H9 (cell line): ENCODE measurements around the gene CATSPER1. TPM values are rescaled to one million over a fixed set of nuclear protein-coding genes. Genes with fewer than 3 reads are reported as not detected.

Experiments
- DNase-seq: peaks from one replicate; pipeline ENCODE4 v3.0.0-alpha.2; 2017
- H2AFZ ChIP-seq: one replicate; pipeline ENCODE4 v1.6.1; 2013; ENCODE audit warnings: mild to moderate bottlenecking, low read length, control low read depth, moderate library complexity
- H2AK5ac ChIP-seq: 2 replicates; pipeline ENCODE4 v1.6.1; 2013; ENCODE audit warnings: low read length, control low read depth, mixed read lengths; ENCODE audit not compliant: insufficient read length
- H2BK120ac ChIP-seq: one replicate; pipeline ENCODE4 v1.6.1; 2013; ENCODE audit warnings: low read depth, mild to moderate bottlenecking, low read length, control low read depth, inconsistent platforms; ENCODE audit not compliant: poor library complexity, severe bottlenecking
- H2BK12ac ChIP-seq: 2 replicates; pipeline ENCODE4 v1.6.1; 2013; ENCODE audit warnings: low read length, control low read depth, mixed read lengths, low read depth; ENCODE audit not compliant: insufficient read length
- H2BK15ac ChIP-seq: 2 replicates; pipeline ENCODE4 v1.6.1; 2013; ENCODE audit warnings: low read depth, low read length, control low read depth
- H2BK20ac ChIP-seq: one replicate; pipeline ENCODE4 v1.6.1; 2013; ENCODE audit warnings: low read depth, mild to moderate bottlenecking, low read length, control low read depth, inconsistent platforms; ENCODE audit not compliant: poor library complexity, severe bottlenecking
- H2BK5ac ChIP-seq: 2 replicates; pipeline ENCODE4 v1.6.1; 2013; ENCODE audit warnings: low read length, control low read depth, mixed read lengths; ENCODE audit not compliant: insufficient read length
- H3K14ac ChIP-seq: 2 replicates; pipeline ENCODE4 v1.6.1; 2013; ENCODE audit warnings: low read length, control low read depth; ENCODE audit not compliant: insufficient read depth
- H3K18ac ChIP-seq: 2 replicates; pipeline ENCODE4 v1.6.1; 2013; ENCODE audit warnings: low read depth, mild to moderate bottlenecking, mixed read lengths, low read length, control low read depth; ENCODE audit not compliant: insufficient read length
- H3K23ac ChIP-seq: 2 replicates; pipeline ENCODE4 v1.6.1; 2013; ENCODE audit warnings: low read length, control low read depth, mixed read lengths, low read depth; ENCODE audit not compliant: insufficient read length
- H3K23me2 ChIP-seq: 2 replicates; pipeline ENCODE4 v1.6.1; 2013; ENCODE audit warnings: low read depth, mild to moderate bottlenecking, mixed read lengths, low read length, control low read depth; ENCODE audit not compliant: insufficient read length, poor library complexity, severe bottlenecking
- H3K27ac ChIP-seq: 2 replicates; pipeline ENCODE4 v1.5.1; 2013; ENCODE audit warnings: low read length, control low read depth, mixed read lengths, low read depth; ENCODE audit not compliant: insufficient read length
- H3K27me3 ChIP-seq: 2 replicates; pipeline ENCODE4 v1.6.1; 2013; ENCODE audit warnings: low read length, control low read depth, inconsistent platforms; ENCODE audit not compliant: insufficient read depth
- H3K4ac ChIP-seq: 2 replicates; pipeline ENCODE4 v1.6.1; 2013; ENCODE audit warnings: low read depth, mild to moderate bottlenecking, control low read depth, inconsistent platforms, low read length, moderate library complexity
- H3K4me1 ChIP-seq: 2 replicates; pipeline ENCODE4 v1.6.1; 2013; ENCODE audit warnings: low read length, control low read depth, inconsistent platforms; ENCODE audit not compliant: insufficient read depth
- H3K4me2 ChIP-seq: 2 replicates; pipeline ENCODE4 v1.6.1; 2013; ENCODE audit warnings: low read length, control low read depth, mixed read lengths; ENCODE audit not compliant: insufficient read length, insufficient read depth
- H3K56ac ChIP-seq: 2 replicates; pipeline ENCODE4 v1.6.1; 2013; ENCODE audit warnings: low read depth, mild to moderate bottlenecking, mixed read lengths, low read length, control low read depth; ENCODE audit not compliant: insufficient read length
- H3K79me1 ChIP-seq: 2 replicates; pipeline ENCODE4 v1.6.1; 2013; ENCODE audit warnings: low read depth, mild to moderate bottlenecking, moderate library complexity, low read length, control low read depth, inconsistent platforms; ENCODE audit not compliant: insufficient read depth, poor library complexity, severe bottlenecking
- H3K79me2 ChIP-seq: 2 replicates; pipeline ENCODE4 v1.6.1; 2013; ENCODE audit warnings: low read length, control low read depth, inconsistent platforms; ENCODE audit not compliant: insufficient read depth
- H3K9ac ChIP-seq: 2 replicates; pipeline ENCODE4 v1.6.1; 2013; ENCODE audit warnings: low read length, control low read depth, mixed read lengths; ENCODE audit not compliant: insufficient read length; ENCODE audit errors: extremely low read depth
- H3K9me3 ChIP-seq: one replicate; pipeline ENCODE4 v1.6.1; 2013; ENCODE audit warnings: low read depth, low read length, inconsistent platforms; ENCODE audit not compliant: control insufficient read depth
- H3T11ph ChIP-seq: one replicate; pipeline ENCODE4 v1.6.1; 2013; ENCODE audit warnings: mild to moderate bottlenecking, low read length, control low read depth, inconsistent platforms
- H4K20me1 ChIP-seq: one replicate; pipeline ENCODE4 v1.6.1; 2013; ENCODE audit not compliant: control insufficient read depth, insufficient read length, insufficient read depth
- H4K5ac ChIP-seq: 2 replicates; pipeline ENCODE4 v1.6.1; 2013; ENCODE audit warnings: low read depth, mild to moderate bottlenecking, mixed read lengths, low read length, control low read depth; ENCODE audit not compliant: insufficient read length
- H4K8ac ChIP-seq: replicated peaks from 2 replicates; pipeline ENCODE4 v1.6.1; 2013; ENCODE audit warnings: low read length, control low read depth, mixed read lengths, low read depth; ENCODE audit not compliant: insufficient read length
- H4K91ac ChIP-seq: 2 replicates; pipeline ENCODE4 v1.6.1; 2013; ENCODE audit warnings: low read depth, mild to moderate bottlenecking, moderate library complexity, mixed read lengths, low read length, control low read depth; ENCODE audit not compliant: insufficient read length
- H3K27ac Mint-ChIP-seq, 3 experiments: 2 replicates in 2 of 3; 3 replicates in 1 of 3; pipeline ENCODE4 v1.8.0; 2020 to 2021; ENCODE audit warnings: mixed read lengths in 3 of 3, mild to moderate bottlenecking in 1 of 3, moderate library complexity in 1 of 3
- H3K27me3 Mint-ChIP-seq: 2 replicates; pipeline ENCODE4 v1.8.0; 2021; ENCODE audit warnings: low read depth, mild to moderate bottlenecking, moderate library complexity, mixed read lengths
- H3K36me3 Mint-ChIP-seq, 3 experiments: 2 replicates in 2 of 3; 3 replicates in 1 of 3; pipeline ENCODE4 v1.8.0; 2020 to 2021; ENCODE audit warnings: low read depth in 3 of 3, mixed read lengths in 3 of 3; ENCODE audit not compliant: insufficient read depth in 1 of 3
- H3K4me1 Mint-ChIP-seq, 2 experiments: 2 replicates each; pipeline ENCODE4 v1.8.0; 2020; ENCODE audit warnings: mixed read lengths in 2 of 2
- H3K4me3 Mint-ChIP-seq, 2 experiments: 2 replicates in 1 of 2; 3 replicates in 1 of 2; pipeline ENCODE4 v1.8.0; 2020 to 2021; ENCODE audit warnings: mild to moderate bottlenecking in 2 of 2, mixed read lengths in 2 of 2, moderate library complexity in 1 of 2
- H3K9me3 Mint-ChIP-seq, 2 experiments: 2 replicates in 1 of 2; 3 replicates in 1 of 2; pipeline ENCODE4 v1.8.0; 2020; ENCODE audit warnings: mild to moderate bottlenecking in 2 of 2, mixed read lengths in 2 of 2, moderate library complexity in 1 of 2
- CTCF ChIP-seq: fragments of 200-600 bp; sonication (generic); conservative IDR thresholded peaks from 3 replicates; pipeline ENCODE4 v1.8.0; 2021; ENCODE audit warnings: antibody characterized with exemption, mild to moderate bottlenecking
- WGBS: extraction: QIAGEN DNeasy Blood & Tissue Kit; methylation state at CpG from one replicate; pipeline ENCODE4 v1.1.7; 2013; ENCODE audit warnings: missing lambda C conversion rate, low lambda C conversion rate, mixed read lengths; ENCODE audit not compliant: insufficient read length; ENCODE audit errors: extremely low coverage; 5-methylcytosine and 5-hydroxymethylcytosine counted together
- total RNA-seq: library from RNA; stranded (reverse); gene quantifications from 2 replicates; pipeline ENCODE4 v1.2.1, GENCODE V29; 2021

The CATSPER1 gene
- total RNA-seq, 1 experiment from 2014 or later: not detected

GRCh38 chr11:66001942-66002647 lies 24.2 kb downstream of the CATSPER1 start, which contains the start of the genes BANF1 and EIF1AD:
TSS of gene BANF1 (plus strand) at chr11:66002503. CDS start at chr11:66003251, 748 bp downstream.
TSS of gene EIF1AD (minus strand) at chr11:66002157. CDS start at chr11:66000389, 1,768 bp downstream.
- peaks cover 12% of the 10 kb centered on the region for H3K23me2 ChIP-seq
- no peaks in the 10 kb centered on the region for H3K4me1 ChIP-seq
- H3K23ac ChIP-seq: no peak within 1 kb of the TSS
- peak within 1 kb of the TSS; percentile 33 for H3K27ac ChIP-seq
- Mint-ChIP-seq H3K27ac (peak within 1 kb of the TSS; percentile 100), H3K36me3 (peaks cover 44 to 70% (median 60%) of the 10 kb centered on the region in 3 experiments), H3K4me3 (peak within 1 kb of the TSS; percentile 99 to 100), H3K27me3 (no peaks in the 10 kb centered on the region), H3K9me3 (no peaks in the 10 kb centered on the region), H3K4me1 (peaks cover 17 to 20% of the 10 kb centered on the region in 2 experiments)
- H3T11ph ChIP-seq: no peak within 1 kb of the TSS
- no peak within 1 kb of the TSS for H2AFZ ChIP-seq
- no peak within 1 kb of the TSS for H2BK12ac ChIP-seq
- peak within 1 kb of the TSS; percentile 80 for H3K14ac ChIP-seq
- peak within 1 kb of the TSS; percentile 98 for H3K4me2 ChIP-seq
- no peak within 1 kb of the TSS for H2AK5ac ChIP-seq
- no CpG with 5 or more reads among the region's 55 CpGs for WGBS
- no peak within 1 kb of the TSS for H2BK120ac ChIP-seq
- no peak within 1 kb of the TSS for H4K91ac ChIP-seq
- H3K56ac ChIP-seq: no peak within 1 kb of the TSS
- no peaks in the 10 kb centered on the region for H3K27me3 ChIP-seq
- H4K8ac ChIP-seq: no peak within 1 kb of the TSS
- TF ChIP-seq CTCF: no peak
- peak within 1 kb of the TSS; percentile 84 for H3K9ac ChIP-seq
- peaks cover 8% of the 10 kb centered on the region; the same call in 1 of the 2 replicates for H3K79me2 ChIP-seq
- H4K5ac ChIP-seq: no peak within 1 kb of the TSS
- H3K18ac ChIP-seq: peak within 1 kb of the TSS; percentile 40
- no peak within 1 kb of the TSS for H3K4ac ChIP-seq
- peak; percentile 96 for DNase-seq
- H4K20me1 ChIP-seq: no peaks in the 10 kb centered on the region
- H3K9me3 ChIP-seq: no peaks in the 10 kb centered on the region
- no peak within 1 kb of the TSS for H2BK20ac ChIP-seq
- no peak within 1 kb of the TSS for H2BK5ac ChIP-seq
- no peaks in the 10 kb centered on the region for H3K79me1 ChIP-seq
- H2BK15ac ChIP-seq: no peak within 1 kb of the TSS
